ENCODE data around the gene SMCO2. TPM values are rescaled to one million over a fixed set of nuclear protein-coding genes. Genes with fewer than 3 reads are reported as not detected.
A peak's percentile ranks its signal among the peaks of the same experiment; 100 is the strongest.

SMCO2 gene
- total RNA-seq, 2 donors from 2014 or later, result not detected

- no peak for DNase-seq
- Mint-ChIP-seq H3K27me3 (peaks cover 38% of the 10 kb centered on the region), H3K36me3 (ENCODE audit: low read depth) (peaks cover 10% of the 10 kb centered on the region), H3K4me3 (no peak overlapping the region), H3K4me1 (peaks cover 13% of the 10 kb centered on the region), H3K27ac (no peak overlapping the region)
- ATAC-seq, result peak; percentile 70
- no peaks in the 10 kb centered on the region for H3K9me3 ChIP-seq (ENCODE audit: control insufficient read depth, low read length, poor library complexity, severe bottlenecking)
These were observed 11.6 kb upstream of the SMCO2 start for GRCh38 chr12:27434673-27435565.

GRCh38 chr12:27436029-27436428 is 10.5 kb upstream of the SMCO2 start:
- H3K9me3 ChIP-seq (ENCODE audit: control insufficient read depth, low read length, poor library complexity, severe bottlenecking), result no peaks in the 10 kb centered on the region
- no peak overlapping the region for H3K4me3 Mint-ChIP-seq
- no peak for DNase-seq
- H3K27ac Mint-ChIP-seq, result no peak overlapping the region
- H3K27me3 Mint-ChIP-seq, result peaks cover 39% of the 10 kb centered on the region
- ATAC-seq, result no peak
- H3K36me3 Mint-ChIP-seq (ENCODE audit: low read depth), result peaks cover 10% of the 10 kb centered on the region
- H3K4me1 Mint-ChIP-seq, result peaks cover 13% of the 10 kb centered on the region

GRCh38 chr12:27436768-27437167 is 9.8 kb upstream of the SMCO2 start:
- H3K9me3 ChIP-seq (ENCODE audit: control insufficient read depth, low read length, poor library complexity, severe bottlenecking), result no peaks in the 10 kb centered on the region
- ATAC-seq (no peak), DNase-seq (no peak)
- no peak overlapping the region for H3K27ac Mint-ChIP-seq
- peaks cover 13% of the 10 kb centered on the region for H3K4me1 Mint-ChIP-seq
- peaks cover 10% of the 10 kb centered on the region for H3K36me3 Mint-ChIP-seq (ENCODE audit: low read depth)
- peaks cover 39% of the 10 kb centered on the region for H3K27me3 Mint-ChIP-seq
- H3K4me3 Mint-ChIP-seq, result no peak overlapping the region

GRCh38 chr12:27437839-27438238 is 8.7 kb upstream of the SMCO2 start:
- DNase-seq (no peak), ATAC-seq (no peak)
- Mint-ChIP-seq H3K27me3 (peaks cover 39% of the 10 kb centered on the region), H3K4me1 (peaks cover 13% of the 10 kb centered on the region), H3K36me3 (ENCODE audit: low read depth) (peaks cover 10% of the 10 kb centered on the region), H3K27ac (no peak overlapping the region), H3K4me3 (no peak overlapping the region)
- H3K9me3 ChIP-seq (ENCODE audit: control insufficient read depth, low read length, poor library complexity, severe bottlenecking), result no peaks in the 10 kb centered on the region

- Mint-ChIP-seq H3K36me3 (ENCODE audit: low read depth) (no peaks in the 10 kb centered on the region), H3K4me1 (no peaks in the 10 kb centered on the region), H3K27me3 (peaks cover 11% of the 10 kb centered on the region), H3K27ac (no peak overlapping the region), H3K4me3 (no peak overlapping the region)
- ATAC-seq, result no peak
- H3K9me3 ChIP-seq (ENCODE audit: control insufficient read depth, low read length, poor library complexity, severe bottlenecking), result no peaks in the 10 kb centered on the region
- no peak for DNase-seq
These were observed 1.2 kb downstream of the SMCO2 start for GRCh38 chr12:27447761-27448160.

GRCh38 chr12:27449026-27449425 is 2.5 kb downstream of the SMCO2 start:
- H3K4me3 Mint-ChIP-seq, result no peak overlapping the region
- H3K4me1 Mint-ChIP-seq, result no peaks in the 10 kb centered on the region
- DNase-seq, result no peak

GRCh38 chr12:27449893-27450534 is 3.5 kb downstream of the SMCO2 start:
- H3K27me3 Mint-ChIP-seq, result peaks cover 23% of the 10 kb centered on the region
- no peaks in the 10 kb centered on the region for H3K9me3 ChIP-seq (ENCODE audit: control insufficient read depth, low read length, poor library complexity, severe bottlenecking)
- peak overlapping the region; percentile 31 for H3K4me3 Mint-ChIP-seq
- ATAC-seq, result no peak
- no peak for DNase-seq
- no peaks in the 10 kb centered on the region for H3K36me3 Mint-ChIP-seq (ENCODE audit: low read depth)
- H3K27ac Mint-ChIP-seq, result no peak overlapping the region
- no peaks in the 10 kb centered on the region for H3K4me1 Mint-ChIP-seq

More at GRCh38 chr12:27449026-27449425, 2.5 kb downstream of the SMCO2 start:
- no peaks in the 10 kb centered on the region for H3K36me3 Mint-ChIP-seq (ENCODE audit: low read depth)
- no peaks in the 10 kb centered on the region for H3K9me3 ChIP-seq (ENCODE audit: control insufficient read depth, low read length, poor library complexity, severe bottlenecking)
- H3K27me3 Mint-ChIP-seq, result peaks cover 23% of the 10 kb centered on the region
- no peak overlapping the region for H3K27ac Mint-ChIP-seq
- no peak for ATAC-seq

DNA sequence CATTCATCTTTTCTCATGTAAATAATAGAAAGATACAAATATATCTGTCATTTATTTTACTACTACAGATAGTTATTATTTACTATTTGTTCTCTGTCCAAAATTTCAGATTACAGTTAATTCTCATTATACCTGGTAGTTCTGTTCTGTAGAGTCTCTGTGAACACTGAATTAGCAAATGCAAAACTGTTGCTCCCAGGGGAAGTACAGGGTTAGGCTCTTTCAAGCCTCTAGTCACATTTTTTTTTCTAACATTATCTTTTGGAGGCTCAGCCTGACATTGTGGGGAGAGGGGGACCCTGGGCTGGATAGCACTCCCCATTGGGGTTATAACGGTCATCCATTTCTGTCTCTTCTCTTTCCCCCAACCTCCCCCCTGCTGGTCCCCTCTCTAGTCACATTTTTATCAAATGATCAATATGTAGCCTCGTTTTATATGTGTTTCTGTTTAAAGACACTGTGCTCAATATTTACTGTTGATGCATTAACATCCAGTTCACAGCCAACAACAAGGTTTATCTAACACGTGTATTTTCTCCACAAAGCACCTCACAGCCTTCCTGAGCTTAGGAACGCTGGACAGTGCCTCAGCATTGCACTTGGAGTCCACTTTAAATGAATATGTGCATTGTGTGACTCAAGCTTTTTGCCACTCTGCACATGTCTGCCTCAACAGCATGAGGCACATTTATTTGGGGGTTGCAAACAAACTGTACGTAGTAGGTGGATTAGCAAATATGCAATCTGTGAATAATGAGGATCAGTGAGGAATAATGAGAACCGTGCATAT is 4.7 kb downstream of the SMCO2 start:
- DNase-seq (no peak), ATAC-seq (no peak)
- H3K4me3 Mint-ChIP-seq, result no peak overlapping the region
- H3K4me1 Mint-ChIP-seq, result no peaks in the 10 kb centered on the region
- H3K9me3 ChIP-seq (ENCODE audit: control insufficient read depth, low read length, poor library complexity, severe bottlenecking), result no peaks in the 10 kb centered on the region
- H3K27ac Mint-ChIP-seq, result no peak overlapping the region
- no peaks in the 10 kb centered on the region for H3K36me3 Mint-ChIP-seq (ENCODE audit: low read depth)
- peaks cover 23% of the 10 kb centered on the region for H3K27me3 Mint-ChIP-seq

- no peak overlapping the region for H3K4me3 Mint-ChIP-seq
- H3K4me1 Mint-ChIP-seq, result no peaks in the 10 kb centered on the region
- no peak for DNase-seq
- H3K36me3 Mint-ChIP-seq (ENCODE audit: low read depth), result no peaks in the 10 kb centered on the region
- ATAC-seq, result no peak
- H3K9me3 ChIP-seq (ENCODE audit: control insufficient read depth, low read length, poor library complexity, severe bottlenecking), result no peaks in the 10 kb centered on the region
- H3K27me3 Mint-ChIP-seq, result peaks cover 27% of the 10 kb centered on the region
- no peak overlapping the region for H3K27ac Mint-ChIP-seq
These were observed 6.9 kb downstream of the SMCO2 start for GRCh38 chr12:27453421-27453820.

- Mint-ChIP-seq H3K36me3 (ENCODE audit: low read depth) (no peaks in the 10 kb centered on the region), H3K27ac (no peak overlapping the region), H3K4me1 (peaks cover 3% of the 10 kb centered on the region), H3K27me3 (peaks cover 40% of the 10 kb centered on the region), H3K4me3 (no peak overlapping the region)
- no peak for ATAC-seq
- no peak for DNase-seq
- H3K9me3 ChIP-seq (ENCODE audit: control insufficient read depth, low read length, poor library complexity, severe bottlenecking), result no peaks in the 10 kb centered on the region
These were observed 9.1 kb downstream of the SMCO2 start for GRCh38 chr12:27455589-27455988.

- H3K9me3 ChIP-seq (ENCODE audit: control insufficient read depth, low read length, poor library complexity, severe bottlenecking), result no peaks in the 10 kb centered on the region
- H3K27me3 Mint-ChIP-seq, result peaks cover 40% of the 10 kb centered on the region
- H3K4me3 Mint-ChIP-seq, result no peak overlapping the region
- no peaks in the 10 kb centered on the region for H3K36me3 Mint-ChIP-seq (ENCODE audit: low read depth)
- H3K27ac Mint-ChIP-seq, result no peak overlapping the region
- ATAC-seq, result no peak
- DNase-seq, result no peak
- H3K4me1 Mint-ChIP-seq, result peaks cover 4% of the 10 kb centered on the region
These were observed 10.1 kb downstream of the SMCO2 start for GRCh38 chr12:27456618-27457017.

DNA sequence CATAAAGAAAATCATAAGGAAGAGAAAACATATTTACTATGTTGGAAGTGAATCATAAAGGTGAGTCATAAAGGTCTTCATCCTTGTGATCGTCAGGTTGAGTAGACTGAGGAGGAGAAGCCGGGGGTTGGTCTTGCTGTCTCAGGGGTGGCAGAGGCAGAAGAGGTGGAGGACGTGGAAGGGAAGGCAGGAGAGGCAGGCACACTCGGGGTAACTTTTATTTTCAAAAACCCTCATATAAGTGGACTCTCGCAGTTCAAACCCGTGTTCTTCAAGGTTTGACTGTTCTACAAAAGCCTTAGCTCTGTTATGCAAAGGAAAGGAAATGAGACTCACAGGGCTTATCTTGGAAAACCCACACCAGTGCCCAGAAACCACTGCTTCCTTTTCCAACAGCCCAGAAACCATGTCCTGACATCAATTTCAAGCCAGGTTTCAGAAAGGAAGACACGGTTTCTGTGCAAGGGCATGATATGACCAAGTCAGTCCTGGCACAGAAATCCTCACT is 14.0 kb downstream of the SMCO2 start:
- ATAC-seq, result no peak
- no peak overlapping the region for H3K27ac Mint-ChIP-seq
- no peaks in the 10 kb centered on the region for H3K9me3 ChIP-seq (ENCODE audit: control insufficient read depth, low read length, poor library complexity, severe bottlenecking)
- peaks cover 48% of the 10 kb centered on the region for H3K27me3 Mint-ChIP-seq
- DNase-seq, result no peak
- peaks cover 3% of the 10 kb centered on the region for H3K36me3 Mint-ChIP-seq (ENCODE audit: low read depth)
- H3K4me3 Mint-ChIP-seq, result peak overlapping the region; percentile 16
- peaks cover 12% of the 10 kb centered on the region for H3K4me1 Mint-ChIP-seq

- H3K27ac Mint-ChIP-seq, result peak overlapping the region; percentile 56
- no peaks in the 10 kb centered on the region for H3K9me3 ChIP-seq (ENCODE audit: control insufficient read depth, low read length, poor library complexity, severe bottlenecking)
- no peak overlapping the region for H3K4me3 Mint-ChIP-seq
- ATAC-seq, result no peak
- DNase-seq, result no peak
- H3K36me3 Mint-ChIP-seq (ENCODE audit: low read depth), result peaks cover 3% of the 10 kb centered on the region
- H3K27me3 Mint-ChIP-seq, result peaks cover 48% of the 10 kb centered on the region
- peaks cover 12% of the 10 kb centered on the region for H3K4me1 Mint-ChIP-seq
These were observed 15.7 kb downstream of the SMCO2 start for GRCh38 chr12:27462151-27462694.

Measured in T-helper 17 cell (primary cell).